ENCODE results near the gene SDCCAG8. TPM values are rescaled to one million over a fixed set of nuclear protein-coding genes. Genes with fewer than 3 reads are reported as not detected.

Gene SDCCAG8
- total RNA-seq, 2 experiments from 2014 or later, result 18.3 to 21.2 TPM

DNA sequence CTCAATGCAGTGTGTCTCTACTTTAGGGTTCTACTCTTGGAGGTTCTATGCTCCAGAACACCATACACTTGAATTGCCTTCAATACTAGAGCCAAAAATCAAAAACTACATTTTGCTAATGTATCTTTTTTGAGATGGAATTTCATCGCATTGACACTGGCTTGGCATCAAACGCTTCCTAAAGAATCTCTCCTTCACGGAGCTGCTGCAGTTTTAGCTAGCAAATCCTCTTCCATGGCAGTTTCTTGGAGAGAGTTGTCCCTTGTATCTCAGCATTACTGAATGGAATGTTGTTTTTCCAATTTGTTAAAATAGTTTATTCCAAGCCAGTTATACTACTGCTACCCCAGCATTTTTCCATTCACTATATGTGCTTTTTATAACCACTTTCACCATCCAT, 17.7 kb downstream of the SDCCAG8 start:
- no peak overlapping the region for H3K4me3 Mint-ChIP-seq
- no peaks in the 10 kb centered on the region for H3K27me3 Mint-ChIP-seq
- no peak overlapping the region for H3K27ac Mint-ChIP-seq
- Histone ChIP-seq H3K4me3 (ENCODE audit: low read length) (no peak overlapping the region), H3K9me3 (ENCODE audit: control insufficient read depth in 1 of 2, insufficient read depth in 1 of 2, low read length in 2 of 2) (no peaks in the 10 kb centered on the region), H3K36me3 (ENCODE audit: insufficient read depth, low read length) (peaks cover 28% of the 10 kb centered on the region), H3K27me3 (ENCODE audit: control insufficient read depth in 1 of 2, insufficient read depth in 2 of 2, low read length in 2 of 2) (no peaks in the 10 kb centered on the region), H3K27ac (ENCODE audit: low read depth in 1 of 2, low read length in 2 of 2) (no peak overlapping the region), H3K4me1 (ENCODE audit: insufficient read depth, low read length) (no peaks in the 10 kb centered on the region)
- intact Hi-C loops (cut with DNase I, micrococcal nuclease), result no loop called here
- ChIA-PET POLR2A (interaction anchor here (1.2 to 1.7 kb wide), 2 partner anchors 18 to 19 kb away, joined by 5 to 8 read pairs; partner anchors contain the start of genes CEP170 and SDCCAG8), CTCF (no interaction called here)
- H3K4me1 Mint-ChIP-seq (ENCODE audit: low read depth), result peaks cover 16% of the 10 kb centered on the region
- no peak for ATAC-seq (ENCODE audit: poor library complexity)
- H3K9me3 Mint-ChIP-seq, result peaks cover 2% of the 10 kb centered on the region
- H3K36me3 Mint-ChIP-seq (ENCODE audit: low read depth), result peaks cover 81% of the 10 kb centered on the region
- TF ChIP-seq, protein P1, sequence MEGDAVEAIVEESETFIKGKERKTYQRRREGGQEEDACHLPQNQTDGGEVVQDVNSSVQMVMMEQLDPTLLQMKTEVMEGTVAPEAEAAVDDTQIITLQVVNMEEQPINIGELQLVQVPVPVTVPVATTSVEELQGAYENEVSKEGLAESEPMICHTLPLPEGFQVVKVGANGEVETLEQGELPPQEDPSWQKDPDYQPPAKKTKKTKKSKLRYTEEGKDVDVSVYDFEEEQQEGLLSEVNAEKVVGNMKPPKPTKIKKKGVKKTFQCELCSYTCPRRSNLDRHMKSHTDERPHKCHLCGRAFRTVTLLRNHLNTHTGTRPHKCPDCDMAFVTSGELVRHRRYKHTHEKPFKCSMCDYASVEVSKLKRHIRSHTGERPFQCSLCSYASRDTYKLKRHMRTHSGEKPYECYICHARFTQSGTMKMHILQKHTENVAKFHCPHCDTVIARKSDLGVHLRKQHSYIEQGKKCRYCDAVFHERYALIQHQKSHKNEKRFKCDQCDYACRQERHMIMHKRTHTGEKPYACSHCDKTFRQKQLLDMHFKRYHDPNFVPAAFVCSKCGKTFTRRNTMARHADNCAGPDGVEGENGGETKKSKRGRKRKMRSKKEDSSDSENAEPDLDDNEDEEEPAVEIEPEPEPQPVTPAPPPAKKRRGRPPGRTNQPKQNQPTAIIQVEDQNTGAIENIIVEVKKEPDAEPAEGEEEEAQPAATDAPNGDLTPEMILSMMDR (IDR thresholded peaks at IDR 0.05), result no peak
- DNase-seq, result no peak

DNA sequence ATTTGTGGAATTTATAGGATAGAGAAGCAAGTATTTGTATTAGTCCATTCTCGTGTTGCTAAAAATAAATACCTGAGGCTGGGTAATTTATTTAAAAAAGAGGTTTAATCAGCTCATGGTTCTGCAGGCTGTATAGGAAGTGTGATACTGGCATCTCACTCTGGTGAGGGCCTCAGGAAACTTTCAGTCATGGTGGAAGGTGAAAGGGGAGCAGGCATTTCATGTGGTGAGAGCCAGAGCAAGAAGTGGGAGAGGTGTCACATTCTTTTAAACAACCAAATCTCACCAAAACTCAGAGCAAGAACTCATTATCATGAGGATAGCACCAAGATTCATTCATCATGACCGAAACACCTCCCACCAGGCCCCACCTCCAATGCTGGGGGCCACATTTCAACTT, 18.1 kb downstream of the SDCCAG8 start:
- no peaks in the 10 kb centered on the region for H3K27me3 Mint-ChIP-seq
- peaks cover 28% of the 10 kb centered on the region for H3K36me3 ChIP-seq (ENCODE audit: insufficient read depth, low read length)
- H3K9me3 Mint-ChIP-seq, result peaks cover 2% of the 10 kb centered on the region
- no peak overlapping the region for H3K4me3 Mint-ChIP-seq
- no peaks in the 10 kb centered on the region for H3K4me1 ChIP-seq (ENCODE audit: insufficient read depth, low read length)
- TF ChIP-seq, protein P1 (IDR thresholded peaks at IDR 0.05), result no peak
- H3K36me3 Mint-ChIP-seq (ENCODE audit: low read depth), result peaks cover 80% of the 10 kb centered on the region
- H3K27ac Mint-ChIP-seq, result no peak overlapping the region
- no peak overlapping the region for H3K4me3 ChIP-seq (ENCODE audit: low read length)
- ATAC-seq (ENCODE audit: poor library complexity) (no peak), DNase-seq (no peak)
- intact Hi-C loops (cut with DNase I, micrococcal nuclease), result no loop called here
- H3K27ac ChIP-seq (ENCODE audit: low read depth in 1 of 2, low read length in 2 of 2), result no peak overlapping the region
- no peaks in the 10 kb centered on the region for H3K9me3 ChIP-seq (ENCODE audit: control insufficient read depth in 1 of 2, insufficient read depth in 1 of 2, low read length in 2 of 2)
- H3K4me1 Mint-ChIP-seq (ENCODE audit: low read depth), result peaks cover 11% of the 10 kb centered on the region
- H3K27me3 ChIP-seq (ENCODE audit: control insufficient read depth in 1 of 2, insufficient read depth in 2 of 2, low read length in 2 of 2), result no peaks in the 10 kb centered on the region
- ChIA-PET POLR2A (interaction anchor here (0.5 kb wide), 1 partner anchor 1285 kb away, joined by 3 read pairs; no protein-coding TSS in a partner anchor), CTCF (no interaction called here)

DNA sequence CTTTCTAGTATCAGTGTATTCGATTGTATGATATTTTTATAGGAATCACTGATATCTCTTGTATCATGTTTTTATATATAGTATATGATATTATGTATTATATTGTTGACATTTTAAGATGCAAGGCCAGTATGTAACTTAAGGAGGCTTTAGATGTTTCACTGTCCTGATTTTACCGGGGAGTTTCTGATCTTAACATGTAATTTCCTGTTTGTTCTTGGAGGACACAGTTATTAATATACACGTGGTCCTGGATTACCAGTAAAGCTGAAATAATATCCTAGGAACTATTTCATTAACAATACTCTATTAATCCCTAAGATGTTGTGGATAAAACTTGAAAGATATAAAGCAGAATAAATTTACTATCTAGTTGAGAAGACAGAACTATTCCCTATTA, 19.5 kb downstream of the SDCCAG8 start:
- TF ChIP-seq, protein P1 (IDR thresholded peaks at IDR 0.05), result no peak
- Mint-ChIP-seq H3K9me3 (peaks cover 2% of the 10 kb centered on the region), H3K36me3 (ENCODE audit: low read depth) (peaks cover 82% of the 10 kb centered on the region), H3K4me1 (ENCODE audit: low read depth) (peaks cover 3% of the 10 kb centered on the region), H3K27me3 (no peaks in the 10 kb centered on the region), H3K4me3 (no peak overlapping the region), H3K27ac (no peak overlapping the region)
- no peaks in the 10 kb centered on the region for H3K27me3 ChIP-seq (ENCODE audit: control insufficient read depth in 1 of 2, insufficient read depth in 2 of 2, low read length in 2 of 2)
- no peak for DNase-seq
- ChIA-PET POLR2A (interaction anchor here (0.6 to 2.7 kb wide), 2 partner anchors 19 to 1742 kb away, joined by 4 to 11 read pairs; partner anchors contain the start of genes CEP170 and SDCCAG8), CTCF (interaction anchor here (0.6 kb wide), 1 partner anchor 158 kb away, joined by 3 read pairs; no protein-coding TSS in a partner anchor)
- intact Hi-C loops (cut with DNase I, micrococcal nuclease), result no loop called here
- no peak overlapping the region for H3K27ac ChIP-seq (ENCODE audit: low read depth in 1 of 2, low read length in 2 of 2)
- peaks cover 28% of the 10 kb centered on the region for H3K36me3 ChIP-seq (ENCODE audit: insufficient read depth, low read length)
- ATAC-seq (ENCODE audit: poor library complexity), result no peak
- no peak overlapping the region for H3K4me3 ChIP-seq (ENCODE audit: low read length)
- no peaks in the 10 kb centered on the region for H3K9me3 ChIP-seq (ENCODE audit: control insufficient read depth in 1 of 2, insufficient read depth in 1 of 2, low read length in 2 of 2)
- H3K4me1 ChIP-seq (ENCODE audit: insufficient read depth, low read length), result no peaks in the 10 kb centered on the region

Measured in CD4-positive, alpha-beta T cell (primary cell).